GM23338 (cell line): ENCODE results near the gene TNC. TPM values are rescaled to one million over a fixed set of nuclear protein-coding genes. Genes with fewer than 3 reads are reported as not detected.

ENCODE experiments used
- ATAC-seq: fragments of 200-7000 bp; cut with Tn5 transposase; 3 replicates; pipeline ENCODE4 v1.9.1; 2020
- DNase-seq: peaks from one replicate; pipeline ENCODE4 v3.0.0-alpha.2; 2015; ENCODE audit warnings: low spot score
- H2AFZ ChIP-seq: fragments of 200-600 bp; sonication (generic); 2 replicates; pipeline ENCODE4 v1.8.0; 2016; ENCODE audit warnings: antibody characterized with exemption, mild to moderate bottlenecking, moderate library complexity
- H3F3A ChIP-seq: fragments of 200-600 bp; sonication (generic); replicated peaks from 2 replicates; pipeline ENCODE4 v1.8.0; 2017; ENCODE audit warnings: antibody characterized with exemption, mixed run types, low read depth
- H3K27ac ChIP-seq: fragments of 200-600 bp; sonication (generic); 2 replicates; pipeline ENCODE4 v1.6.1; 2016; ENCODE audit warnings: low read depth
- H3K27me3 ChIP-seq: fragments of 200-600 bp; sonication (generic); 2 replicates; pipeline ENCODE4 v1.8.0; 2016; ENCODE audit warnings: mild to moderate bottlenecking, mixed run types, moderate library complexity; ENCODE audit not compliant: insufficient read depth
- H3K36me3 ChIP-seq: fragments of 200-600 bp; sonication (generic); 2 replicates; pipeline ENCODE4 v1.8.0; 2016; ENCODE audit warnings: mild to moderate bottlenecking; ENCODE audit not compliant: insufficient read depth
- H3K4me1 ChIP-seq: fragments of 200-600 bp; sonication (generic); 2 replicates; pipeline ENCODE4 v1.8.0; 2016; ENCODE audit warnings: mild to moderate bottlenecking, moderate library complexity; ENCODE audit not compliant: insufficient read depth
- H3K4me2 ChIP-seq: fragments of 200-600 bp; sonication (generic); 2 replicates; pipeline ENCODE4 v1.7.1; 2017; ENCODE audit warnings: mixed run types
- H3K4me3 ChIP-seq: fragments of 200-600 bp; sonication (generic); 2 replicates; pipeline ENCODE4 v1.6.1; 2016; ENCODE audit warnings: mixed run types
- H3K79me2 ChIP-seq: fragments of 200-600 bp; sonication (generic); replicated peaks from 2 replicates; pipeline ENCODE4 v1.8.0; 2017; ENCODE audit warnings: mild to moderate bottlenecking; ENCODE audit not compliant: insufficient read depth
- H3K9me2 ChIP-seq: fragments of 200-600 bp; sonication (generic); 2 replicates; pipeline ENCODE4 v1.8.0; 2017; ENCODE audit not compliant: insufficient read depth
- H4K20me1 ChIP-seq: fragments of 200-600 bp; sonication (generic); replicated peaks from 2 replicates; pipeline ENCODE4 v1.8.0; 2017; ENCODE audit warnings: mild to moderate bottlenecking; ENCODE audit not compliant: insufficient read depth
- H3K27ac Mint-ChIP-seq: 2 replicates; pipeline ENCODE4 v1.8.0; 2020; ENCODE audit warnings: inconsistent platforms, mild to moderate bottlenecking, moderate library complexity, mixed read lengths
- H3K27me3 Mint-ChIP-seq: 3 replicates; pipeline ENCODE4 v1.8.0; 2022; ENCODE audit warnings: low read depth, mild to moderate bottlenecking, moderate library complexity, mixed read lengths, inconsistent platforms; ENCODE audit not compliant: insufficient read depth, poor library complexity
- H3K36me3 Mint-ChIP-seq: 3 replicates; pipeline ENCODE4 v1.8.0; 2021; ENCODE audit warnings: low read depth, mild to moderate bottlenecking, inconsistent platforms, moderate library complexity, mixed read lengths
- H3K4me1 Mint-ChIP-seq: 3 replicates; pipeline ENCODE4 v1.8.0; 2020; ENCODE audit warnings: mild to moderate bottlenecking, inconsistent platforms, mixed read lengths
- H3K4me3 Mint-ChIP-seq: 3 replicates; pipeline ENCODE4 v1.8.0; 2021; ENCODE audit warnings: moderate library complexity, mild to moderate bottlenecking, inconsistent platforms, mixed read lengths
- H3K9me3 Mint-ChIP-seq: 3 replicates; pipeline ENCODE4 v1.8.0; 2020; ENCODE audit warnings: moderate library complexity, mild to moderate bottlenecking, inconsistent platforms, mixed read lengths
- CREB1 ChIP-seq: fragments of 250-450 bp; sonication (Bioruptor Pico); IDR thresholded peaks from 2 replicates; pipeline ENCODE4 v1.5.0; 2020; ENCODE audit warnings: low read depth, mild to moderate bottlenecking, moderate library complexity
- EZH2 ChIP-seq: fragments of 200-600 bp; sonication (generic); IDR thresholded peaks from one replicate; pipeline ENCODE4 v1.8.0; 2017; ENCODE audit warnings: antibody characterized with exemption, mild to moderate bottlenecking, low read depth; ENCODE audit not compliant: unreplicated experiment
- EZH2phosphoT487 ChIP-seq: fragments of 200-600 bp; sonication (generic); IDR thresholded peaks from one replicate; pipeline ENCODE4 v1.8.1; 2018; ENCODE audit warnings: antibody characterized with exemption; ENCODE audit not compliant: unreplicated experiment
- JUNB ChIP-seq: IDR thresholded peaks from one replicate; pipeline ENCODE4 v1.6.1; 2016; ENCODE audit warnings: antibody characterized with exemption; ENCODE audit not compliant: unreplicated experiment
- NANOG ChIP-seq: IDR thresholded peaks from 2 replicates; pipeline ENCODE4 v1.6.1; 2016; ENCODE audit warnings: antibody characterized with exemption, borderline replicate concordance
- POLR2AphosphoS5 ChIP-seq: IDR thresholded peaks from 2 replicates; pipeline ENCODE4 v1.6.1; 2016; ENCODE audit warnings: antibody characterized with exemption, low read depth
- STAT1 ChIP-seq: IDR thresholded peaks from one replicate; pipeline ENCODE4 v1.6.1; 2016; ENCODE audit warnings: antibody characterized with exemption; ENCODE audit not compliant: unreplicated experiment
- ZNF114 ChIP-seq: fragments of 250-450 bp; sonication (Bioruptor Pico); IDR thresholded peaks from 2 replicates; pipeline ENCODE4 v1.5.0; 2020; ENCODE audit warnings: mild to moderate bottlenecking, moderate library complexity
- ZNF331 ChIP-seq: fragments of 250-450 bp; sonication (Bioruptor Pico); IDR thresholded peaks from 2 replicates; pipeline ENCODE4 v1.5.0; 2020; ENCODE audit warnings: low read depth, mild to moderate bottlenecking, moderate library complexity
- polyA plus RNA-seq: library from polyadenylated mRNA; unstranded; fragments of >200 nt; fragmentation: Nextera tagmentation; extraction: Ambion mirVana; gene quantifications from 2 replicates; pipeline ENCODE4 v1.2.1, GENCODE V29; 2016
- total RNA-seq: library from RNA; depleted of rRNA; stranded (reverse); fragments of >200 nt; shearing (Covaris generic); gene quantifications from 2 replicates; pipeline ENCODE4 v1.2.3, GENCODE V29; 2014
- TF ChIP-seq, protein P1 (sequence below): IDR thresholded peaks from 2 replicates; pipeline ENCODE4 v1.6.1; 2016; ENCODE audit warnings: antibody characterized with exemption
- TF ChIP-seq, protein P2 (sequence below): IDR thresholded peaks from one replicate; pipeline ENCODE4 v1.6.1; 2018; ENCODE audit warnings: antibody characterized with exemption; ENCODE audit not compliant: unreplicated experiment
- TF ChIP-seq, protein P3 (sequence below): fragments of 250-450 bp; sonication (Bioruptor Pico); IDR thresholded peaks from 2 replicates; pipeline ENCODE4 v1.5.0; 2020; ENCODE audit warnings: mild to moderate bottlenecking, moderate library complexity
- TF ChIP-seq, protein P4 (sequence below), 2 experiments: fragments of 200-600 bp in 1 of 2; sonication (generic) in 1 of 2; conservative IDR thresholded peaks; 2 replicates each; pipeline versions ENCODE4 v1.5.1 to v1.6.1; 2016 to 2017; ENCODE audit warnings: antibody characterized with exemption in 2 of 2, low read depth in 2 of 2, mild to moderate bottlenecking in 2 of 2, moderate library complexity in 1 of 2

TNC gene
- total and polyA plus RNA-seq, 2 experiments from 2014 or later = 0.89 to 2.7 TPM

DNA sequence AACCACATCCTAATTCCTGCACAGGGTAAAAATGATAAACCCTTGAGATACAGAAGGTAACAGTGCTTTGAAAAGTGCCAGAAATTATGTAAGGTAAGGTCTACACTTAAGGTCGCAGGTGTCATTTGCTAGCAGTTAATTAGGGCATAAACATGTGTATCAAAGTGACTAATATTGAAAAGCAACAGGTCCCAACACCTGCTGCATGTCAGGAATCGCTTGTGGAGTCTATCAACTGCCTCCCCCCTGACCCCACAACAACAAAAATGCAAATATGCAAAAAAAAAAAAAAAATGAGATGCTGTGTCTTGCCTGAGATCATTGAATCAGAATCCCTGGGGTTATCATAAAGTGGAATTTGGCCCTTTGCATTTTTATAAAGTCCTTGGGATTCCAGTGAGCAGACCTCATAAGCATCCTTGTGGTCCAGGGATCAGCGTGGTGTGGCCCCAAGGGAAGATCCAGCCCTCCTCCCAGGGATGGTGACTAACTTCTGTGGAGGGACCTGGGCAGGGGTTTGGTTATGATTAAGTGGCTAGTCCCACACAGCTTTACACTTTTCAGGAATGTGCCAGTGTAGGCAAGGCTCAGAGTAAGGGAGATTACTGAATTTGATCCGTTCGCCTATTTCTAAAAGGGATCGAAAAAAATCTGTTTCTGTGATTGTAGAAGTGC lies 95.1 kb downstream of the TNC start:
- Mint-ChIP-seq H3K36me3 (no peaks in the 10 kb centered on the region), H3K4me1 (no peaks in the 10 kb centered on the region), H3K9me3 (no peaks in the 10 kb centered on the region), H3K4me3 (no peak overlapping the region), H3K27ac (no peak overlapping the region; the same call in 1 of the 2 replicates), H3K27me3 (no peaks in the 10 kb centered on the region)
- no peaks in the 10 kb centered on the region for H4K20me1 ChIP-seq
- H3K4me2 ChIP-seq = no peak overlapping the region
- H3K27ac ChIP-seq = no peak overlapping the region
- H3F3A ChIP-seq = no peaks in the 10 kb centered on the region
- no peak overlapping the region for H2AFZ ChIP-seq
- no peaks in the 10 kb centered on the region for H3K27me3 ChIP-seq
- TF ChIP-seq, protein P1, sequence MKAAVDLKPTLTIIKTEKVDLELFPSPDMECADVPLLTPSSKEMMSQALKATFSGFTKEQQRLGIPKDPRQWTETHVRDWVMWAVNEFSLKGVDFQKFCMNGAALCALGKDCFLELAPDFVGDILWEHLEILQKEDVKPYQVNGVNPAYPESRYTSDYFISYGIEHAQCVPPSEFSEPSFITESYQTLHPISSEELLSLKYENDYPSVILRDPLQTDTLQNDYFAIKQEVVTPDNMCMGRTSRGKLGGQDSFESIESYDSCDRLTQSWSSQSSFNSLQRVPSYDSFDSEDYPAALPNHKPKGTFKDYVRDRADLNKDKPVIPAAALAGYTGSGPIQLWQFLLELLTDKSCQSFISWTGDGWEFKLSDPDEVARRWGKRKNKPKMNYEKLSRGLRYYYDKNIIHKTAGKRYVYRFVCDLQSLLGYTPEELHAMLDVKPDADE = no peak
- TF ChIP-seq, protein P2, sequence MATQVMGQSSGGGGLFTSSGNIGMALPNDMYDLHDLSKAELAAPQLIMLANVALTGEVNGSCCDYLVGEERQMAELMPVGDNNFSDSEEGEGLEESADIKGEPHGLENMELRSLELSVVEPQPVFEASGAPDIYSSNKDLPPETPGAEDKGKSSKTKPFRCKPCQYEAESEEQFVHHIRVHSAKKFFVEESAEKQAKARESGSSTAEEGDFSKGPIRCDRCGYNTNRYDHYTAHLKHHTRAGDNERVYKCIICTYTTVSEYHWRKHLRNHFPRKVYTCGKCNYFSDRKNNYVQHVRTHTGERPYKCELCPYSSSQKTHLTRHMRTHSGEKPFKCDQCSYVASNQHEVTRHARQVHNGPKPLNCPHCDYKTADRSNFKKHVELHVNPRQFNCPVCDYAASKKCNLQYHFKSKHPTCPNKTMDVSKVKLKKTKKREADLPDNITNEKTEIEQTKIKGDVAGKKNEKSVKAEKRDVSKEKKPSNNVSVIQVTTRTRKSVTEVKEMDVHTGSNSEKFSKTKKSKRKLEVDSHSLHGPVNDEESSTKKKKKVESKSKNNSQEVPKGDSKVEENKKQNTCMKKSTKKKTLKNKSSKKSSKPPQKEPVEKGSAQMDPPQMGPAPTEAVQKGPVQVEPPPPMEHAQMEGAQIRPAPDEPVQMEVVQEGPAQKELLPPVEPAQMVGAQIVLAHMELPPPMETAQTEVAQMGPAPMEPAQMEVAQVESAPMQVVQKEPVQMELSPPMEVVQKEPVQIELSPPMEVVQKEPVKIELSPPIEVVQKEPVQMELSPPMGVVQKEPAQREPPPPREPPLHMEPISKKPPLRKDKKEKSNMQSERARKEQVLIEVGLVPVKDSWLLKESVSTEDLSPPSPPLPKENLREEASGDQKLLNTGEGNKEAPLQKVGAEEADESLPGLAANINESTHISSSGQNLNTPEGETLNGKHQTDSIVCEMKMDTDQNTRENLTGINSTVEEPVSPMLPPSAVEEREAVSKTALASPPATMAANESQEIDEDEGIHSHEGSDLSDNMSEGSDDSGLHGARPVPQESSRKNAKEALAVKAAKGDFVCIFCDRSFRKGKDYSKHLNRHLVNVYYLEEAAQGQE = no peak
- TF ChIP-seq JUNB (no peak), STAT1 (no peak), NANOG (no peak), EZH2 (no peak), EZH2phosphoT487 (no peak), ZNF331 (no peak), ZNF114 (no peak), POLR2AphosphoS5 (no peak), CREB1 (CRISPR knock-in tag) (no peak)
- TF ChIP-seq, protein P3, sequence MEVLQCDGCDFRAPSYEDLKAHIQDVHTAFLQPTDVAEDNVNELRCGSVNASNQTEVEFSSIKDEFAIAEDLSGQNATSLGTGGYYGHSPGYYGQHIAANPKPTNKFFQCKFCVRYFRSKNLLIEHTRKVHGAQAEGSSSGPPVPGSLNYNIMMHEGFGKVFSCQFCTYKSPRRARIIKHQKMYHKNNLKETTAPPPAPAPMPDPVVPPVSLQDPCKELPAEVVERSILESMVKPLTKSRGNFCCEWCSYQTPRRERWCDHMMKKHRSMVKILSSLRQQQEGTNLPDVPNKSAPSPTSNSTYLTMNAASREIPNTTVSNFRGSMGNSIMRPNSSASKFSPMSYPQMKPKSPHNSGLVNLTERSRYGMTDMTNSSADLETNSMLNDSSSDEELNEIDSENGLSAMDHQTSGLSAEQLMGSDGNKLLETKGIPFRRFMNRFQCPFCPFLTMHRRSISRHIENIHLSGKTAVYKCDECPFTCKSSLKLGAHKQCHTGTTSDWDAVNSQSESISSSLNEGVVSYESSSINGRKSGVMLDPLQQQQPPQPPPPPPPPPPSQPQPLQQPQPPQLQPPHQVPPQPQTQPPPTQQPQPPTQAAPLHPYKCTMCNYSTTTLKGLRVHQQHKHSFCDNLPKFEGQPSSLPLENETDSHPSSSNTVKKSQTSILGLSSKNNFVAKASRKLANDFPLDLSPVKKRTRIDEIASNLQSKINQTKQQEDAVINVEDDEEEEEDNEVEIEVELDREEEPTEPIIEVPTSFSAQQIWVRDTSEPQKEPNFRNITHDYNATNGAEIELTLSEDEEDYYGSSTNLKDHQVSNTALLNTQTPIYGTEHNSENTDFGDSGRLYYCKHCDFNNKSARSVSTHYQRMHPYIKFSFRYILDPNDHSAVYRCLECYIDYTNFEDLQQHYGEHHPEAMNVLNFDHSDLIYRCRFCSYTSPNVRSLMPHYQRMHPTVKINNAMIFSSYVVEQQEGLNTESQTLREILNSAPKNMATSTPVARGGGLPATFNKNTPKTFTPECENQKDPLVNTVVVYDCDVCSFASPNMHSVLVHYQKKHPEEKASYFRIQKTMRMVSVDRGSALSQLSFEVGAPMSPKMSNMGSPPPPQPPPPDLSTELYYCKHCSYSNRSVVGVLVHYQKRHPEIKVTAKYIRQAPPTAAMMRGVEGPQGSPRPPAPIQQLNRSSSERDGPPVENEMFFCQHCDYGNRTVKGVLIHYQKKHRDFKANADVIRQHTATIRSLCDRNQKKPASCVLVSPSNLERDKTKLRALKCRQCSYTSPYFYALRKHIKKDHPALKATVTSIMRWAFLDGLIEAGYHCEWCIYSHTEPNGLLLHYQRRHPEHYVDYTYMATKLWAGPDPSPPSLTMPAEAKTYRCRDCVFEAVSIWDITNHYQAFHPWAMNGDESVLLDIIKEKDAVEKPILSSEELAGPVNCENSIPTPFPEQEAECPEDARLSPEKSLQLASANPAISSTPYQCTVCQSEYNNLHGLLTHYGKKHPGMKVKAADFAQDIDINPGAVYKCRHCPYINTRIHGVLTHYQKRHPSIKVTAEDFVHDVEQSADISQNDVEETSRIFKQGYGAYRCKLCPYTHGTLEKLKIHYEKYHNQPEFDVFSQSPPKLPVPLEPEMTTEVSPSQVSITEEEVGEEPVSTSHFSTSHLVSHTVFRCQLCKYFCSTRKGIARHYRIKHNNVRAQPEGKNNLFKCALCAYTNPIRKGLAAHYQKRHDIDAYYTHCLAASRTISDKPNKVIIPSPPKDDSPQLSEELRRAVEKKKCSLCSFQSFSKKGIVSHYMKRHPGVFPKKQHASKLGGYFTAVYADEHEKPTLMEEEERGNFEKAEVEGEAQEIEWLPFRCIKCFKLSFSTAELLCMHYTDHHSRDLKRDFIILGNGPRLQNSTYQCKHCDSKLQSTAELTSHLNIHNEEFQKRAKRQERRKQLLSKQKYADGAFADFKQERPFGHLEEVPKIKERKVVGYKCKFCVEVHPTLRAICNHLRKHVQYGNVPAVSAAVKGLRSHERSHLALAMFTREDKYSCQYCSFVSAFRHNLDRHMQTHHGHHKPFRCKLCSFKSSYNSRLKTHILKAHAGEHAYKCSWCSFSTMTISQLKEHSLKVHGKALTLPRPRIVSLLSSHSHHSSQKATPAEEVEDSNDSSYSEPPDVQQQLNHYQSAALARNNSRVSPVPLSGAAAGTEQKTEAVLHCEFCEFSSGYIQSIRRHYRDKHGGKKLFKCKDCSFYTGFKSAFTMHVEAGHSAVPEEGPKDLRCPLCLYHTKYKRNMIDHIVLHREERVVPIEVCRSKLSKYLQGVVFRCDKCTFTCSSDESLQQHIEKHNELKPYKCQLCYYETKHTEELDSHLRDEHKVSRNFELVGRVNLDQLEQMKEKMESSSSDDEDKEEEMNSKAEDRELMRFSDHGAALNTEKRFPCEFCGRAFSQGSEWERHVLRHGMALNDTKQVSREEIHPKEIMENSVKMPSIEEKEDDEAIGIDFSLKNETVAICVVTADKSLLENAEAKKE (CRISPR knock-in tag) = no peak
- TF ChIP-seq, protein P4, sequence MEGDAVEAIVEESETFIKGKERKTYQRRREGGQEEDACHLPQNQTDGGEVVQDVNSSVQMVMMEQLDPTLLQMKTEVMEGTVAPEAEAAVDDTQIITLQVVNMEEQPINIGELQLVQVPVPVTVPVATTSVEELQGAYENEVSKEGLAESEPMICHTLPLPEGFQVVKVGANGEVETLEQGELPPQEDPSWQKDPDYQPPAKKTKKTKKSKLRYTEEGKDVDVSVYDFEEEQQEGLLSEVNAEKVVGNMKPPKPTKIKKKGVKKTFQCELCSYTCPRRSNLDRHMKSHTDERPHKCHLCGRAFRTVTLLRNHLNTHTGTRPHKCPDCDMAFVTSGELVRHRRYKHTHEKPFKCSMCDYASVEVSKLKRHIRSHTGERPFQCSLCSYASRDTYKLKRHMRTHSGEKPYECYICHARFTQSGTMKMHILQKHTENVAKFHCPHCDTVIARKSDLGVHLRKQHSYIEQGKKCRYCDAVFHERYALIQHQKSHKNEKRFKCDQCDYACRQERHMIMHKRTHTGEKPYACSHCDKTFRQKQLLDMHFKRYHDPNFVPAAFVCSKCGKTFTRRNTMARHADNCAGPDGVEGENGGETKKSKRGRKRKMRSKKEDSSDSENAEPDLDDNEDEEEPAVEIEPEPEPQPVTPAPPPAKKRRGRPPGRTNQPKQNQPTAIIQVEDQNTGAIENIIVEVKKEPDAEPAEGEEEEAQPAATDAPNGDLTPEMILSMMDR (conservative IDR thresholded peaks at IDR 0.05; ENCODE audit: low read depth in 2 of 2) = no peak
- no peaks in the 10 kb centered on the region for H3K4me1 ChIP-seq
- no peak for DNase-seq
- H3K9me2 ChIP-seq = 0 out of 2 replicates have a peak, but pooled peaks cover 6% of the 10 kb centered on the region
- no peak overlapping the region for H3K4me3 ChIP-seq
- no peaks in the 10 kb centered on the region for H3K79me2 ChIP-seq
- ATAC-seq = no peak
- H3K36me3 ChIP-seq = no peaks in the 10 kb centered on the region
